ENCODE results near the gene OTUB2. TPM values are rescaled to one million over a fixed set of nuclear protein-coding genes. Genes with fewer than 3 reads are reported as not detected.
A peak's percentile ranks its signal among the peaks of the same experiment; 100 is the strongest.

The OTUB2 gene
- polyA plus RNA-seq, 1 of the 3 experiments (the other 2 are of a cell fraction) = 1.4 TPM

DNA sequence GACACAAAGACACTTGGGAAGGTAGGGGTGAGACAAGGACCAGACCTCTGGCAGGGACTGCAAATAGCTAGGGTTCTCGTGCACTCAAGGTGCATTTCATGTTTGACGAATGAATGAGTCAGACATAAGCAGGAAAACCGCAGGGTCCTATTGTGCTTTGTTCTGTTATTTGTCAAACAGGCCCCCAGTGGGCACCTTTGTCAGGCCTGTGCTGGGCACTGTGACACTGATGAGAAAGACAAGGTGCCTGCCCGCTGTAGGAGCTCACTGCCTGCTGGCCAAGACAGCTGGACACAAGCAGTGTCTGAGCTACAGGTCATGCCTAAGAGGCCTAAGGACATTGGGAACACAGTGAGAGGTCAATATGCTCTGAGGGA lies 2.3 kb downstream of the OTUB2 start:
- no peak for DNase-seq
- H3K4me3 ChIP-seq (ENCODE audit: low read depth in 2 of 2, low read length in 1 of 2) = no peak overlapping the region
- no peaks in the 10 kb centered on the region for H3K9me3 ChIP-seq
- no peaks in the 10 kb centered on the region for H3F3A ChIP-seq (replicated peaks; ENCODE audit: insufficient read depth)
- H3K9ac ChIP-seq = no peak overlapping the region
- H3K79me2 ChIP-seq (ENCODE audit: insufficient read depth) = no peaks in the 10 kb centered on the region
- POLR2A ChIA-PET = no interaction called here
- H2AFZ ChIP-seq (ENCODE audit: low read depth) = no peak overlapping the region
- peaks cover 0 to 10% of the 10 kb centered on the region in 2 experiments; a peak in 1 of 4 replicates for H3K4me1 ChIP-seq (ENCODE audit: control insufficient read depth in 1 of 2, insufficient read depth in 2 of 2, low read depth in 1 of 2, low read length in 1 of 2)
- no peaks in the 10 kb centered on the region for H4K20me1 ChIP-seq (ENCODE audit: insufficient read depth)
- CTCF ChIA-PET = interaction anchor here (1.1 to 3.9 kb wide), 7 partner anchors 9 to 109 kb away, joined by 3 to 23 read pairs (median 5); no protein-coding TSS in a partner anchor
- TF ChIP-seq NRF1 (IDR thresholded peaks at IDR 0.05; ENCODE audit: low read depth, low read length) = no peak
- TF ChIP-seq, protein P1, sequence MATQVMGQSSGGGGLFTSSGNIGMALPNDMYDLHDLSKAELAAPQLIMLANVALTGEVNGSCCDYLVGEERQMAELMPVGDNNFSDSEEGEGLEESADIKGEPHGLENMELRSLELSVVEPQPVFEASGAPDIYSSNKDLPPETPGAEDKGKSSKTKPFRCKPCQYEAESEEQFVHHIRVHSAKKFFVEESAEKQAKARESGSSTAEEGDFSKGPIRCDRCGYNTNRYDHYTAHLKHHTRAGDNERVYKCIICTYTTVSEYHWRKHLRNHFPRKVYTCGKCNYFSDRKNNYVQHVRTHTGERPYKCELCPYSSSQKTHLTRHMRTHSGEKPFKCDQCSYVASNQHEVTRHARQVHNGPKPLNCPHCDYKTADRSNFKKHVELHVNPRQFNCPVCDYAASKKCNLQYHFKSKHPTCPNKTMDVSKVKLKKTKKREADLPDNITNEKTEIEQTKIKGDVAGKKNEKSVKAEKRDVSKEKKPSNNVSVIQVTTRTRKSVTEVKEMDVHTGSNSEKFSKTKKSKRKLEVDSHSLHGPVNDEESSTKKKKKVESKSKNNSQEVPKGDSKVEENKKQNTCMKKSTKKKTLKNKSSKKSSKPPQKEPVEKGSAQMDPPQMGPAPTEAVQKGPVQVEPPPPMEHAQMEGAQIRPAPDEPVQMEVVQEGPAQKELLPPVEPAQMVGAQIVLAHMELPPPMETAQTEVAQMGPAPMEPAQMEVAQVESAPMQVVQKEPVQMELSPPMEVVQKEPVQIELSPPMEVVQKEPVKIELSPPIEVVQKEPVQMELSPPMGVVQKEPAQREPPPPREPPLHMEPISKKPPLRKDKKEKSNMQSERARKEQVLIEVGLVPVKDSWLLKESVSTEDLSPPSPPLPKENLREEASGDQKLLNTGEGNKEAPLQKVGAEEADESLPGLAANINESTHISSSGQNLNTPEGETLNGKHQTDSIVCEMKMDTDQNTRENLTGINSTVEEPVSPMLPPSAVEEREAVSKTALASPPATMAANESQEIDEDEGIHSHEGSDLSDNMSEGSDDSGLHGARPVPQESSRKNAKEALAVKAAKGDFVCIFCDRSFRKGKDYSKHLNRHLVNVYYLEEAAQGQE (IDR thresholded peaks at IDR 0.05; ENCODE audit: low read depth, low read length) = no peak
- TF ChIP-seq, protein P2, sequence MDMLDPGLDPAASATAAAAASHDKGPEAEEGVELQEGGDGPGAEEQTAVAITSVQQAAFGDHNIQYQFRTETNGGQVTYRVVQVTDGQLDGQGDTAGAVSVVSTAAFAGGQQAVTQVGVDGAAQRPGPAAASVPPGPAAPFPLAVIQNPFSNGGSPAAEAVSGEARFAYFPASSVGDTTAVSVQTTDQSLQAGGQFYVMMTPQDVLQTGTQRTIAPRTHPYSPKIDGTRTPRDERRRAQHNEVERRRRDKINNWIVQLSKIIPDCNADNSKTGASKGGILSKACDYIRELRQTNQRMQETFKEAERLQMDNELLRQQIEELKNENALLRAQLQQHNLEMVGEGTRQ (IDR thresholded peaks at IDR 0.05; ENCODE audit: borderline replicate concordance, low read depth, low read length) = no peak
- TF ChIP-seq CHD2 (IDR thresholded peaks at IDR 0.05; ENCODE audit: low read length, partially characterized antibody) = no peak
- TF ChIP-seq TEAD4 (IDR thresholded peaks at IDR 0.05; ENCODE audit: borderline replicate concordance, insufficient read depth) = no peak
- TF ChIP-seq POLR2AphosphoS5 (IDR thresholded peaks at IDR 0.05; ENCODE audit: low read depth, low read length) = no peak
- TF ChIP-seq, protein P3, sequence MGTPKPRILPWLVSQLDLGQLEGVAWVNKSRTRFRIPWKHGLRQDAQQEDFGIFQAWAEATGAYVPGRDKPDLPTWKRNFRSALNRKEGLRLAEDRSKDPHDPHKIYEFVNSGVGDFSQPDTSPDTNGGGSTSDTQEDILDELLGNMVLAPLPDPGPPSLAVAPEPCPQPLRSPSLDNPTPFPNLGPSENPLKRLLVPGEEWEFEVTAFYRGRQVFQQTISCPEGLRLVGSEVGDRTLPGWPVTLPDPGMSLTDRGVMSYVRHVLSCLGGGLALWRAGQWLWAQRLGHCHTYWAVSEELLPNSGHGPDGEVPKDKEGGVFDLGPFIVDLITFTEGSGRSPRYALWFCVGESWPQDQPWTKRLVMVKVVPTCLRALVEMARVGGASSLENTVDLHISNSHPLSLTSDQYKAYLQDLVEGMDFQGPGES (IDR thresholded peaks at IDR 0.05; ENCODE audit: low read depth, low read length) = no peak
- peak; percentile 27; the same call in 1 of the 2 replicates for TF ChIP-seq TCF12 (IDR thresholded peaks at IDR 0.05)
- no peak for TF ChIP-seq RFX5 (IDR thresholded peaks at IDR 0.05; ENCODE audit: low read length)
- no peak for TF ChIP-seq SMC3 (IDR thresholded peaks at IDR 0.05; ENCODE audit: low read depth, low read length)
- TF ChIP-seq FOXJ3 (CRISPR knock-in tag; IDR thresholded peaks at IDR 0.05) = no peak
- no peak for TF ChIP-seq ELF1 (IDR thresholded peaks at IDR 0.05)
- no peak for TF ChIP-seq GABPA (IDR thresholded peaks at IDR 0.05; ENCODE audit: low read depth)
- TF ChIP-seq, protein P4, sequence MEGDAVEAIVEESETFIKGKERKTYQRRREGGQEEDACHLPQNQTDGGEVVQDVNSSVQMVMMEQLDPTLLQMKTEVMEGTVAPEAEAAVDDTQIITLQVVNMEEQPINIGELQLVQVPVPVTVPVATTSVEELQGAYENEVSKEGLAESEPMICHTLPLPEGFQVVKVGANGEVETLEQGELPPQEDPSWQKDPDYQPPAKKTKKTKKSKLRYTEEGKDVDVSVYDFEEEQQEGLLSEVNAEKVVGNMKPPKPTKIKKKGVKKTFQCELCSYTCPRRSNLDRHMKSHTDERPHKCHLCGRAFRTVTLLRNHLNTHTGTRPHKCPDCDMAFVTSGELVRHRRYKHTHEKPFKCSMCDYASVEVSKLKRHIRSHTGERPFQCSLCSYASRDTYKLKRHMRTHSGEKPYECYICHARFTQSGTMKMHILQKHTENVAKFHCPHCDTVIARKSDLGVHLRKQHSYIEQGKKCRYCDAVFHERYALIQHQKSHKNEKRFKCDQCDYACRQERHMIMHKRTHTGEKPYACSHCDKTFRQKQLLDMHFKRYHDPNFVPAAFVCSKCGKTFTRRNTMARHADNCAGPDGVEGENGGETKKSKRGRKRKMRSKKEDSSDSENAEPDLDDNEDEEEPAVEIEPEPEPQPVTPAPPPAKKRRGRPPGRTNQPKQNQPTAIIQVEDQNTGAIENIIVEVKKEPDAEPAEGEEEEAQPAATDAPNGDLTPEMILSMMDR (IDR thresholded peaks at IDR 0.05) = no peak
- TF ChIP-seq, protein P5, sequence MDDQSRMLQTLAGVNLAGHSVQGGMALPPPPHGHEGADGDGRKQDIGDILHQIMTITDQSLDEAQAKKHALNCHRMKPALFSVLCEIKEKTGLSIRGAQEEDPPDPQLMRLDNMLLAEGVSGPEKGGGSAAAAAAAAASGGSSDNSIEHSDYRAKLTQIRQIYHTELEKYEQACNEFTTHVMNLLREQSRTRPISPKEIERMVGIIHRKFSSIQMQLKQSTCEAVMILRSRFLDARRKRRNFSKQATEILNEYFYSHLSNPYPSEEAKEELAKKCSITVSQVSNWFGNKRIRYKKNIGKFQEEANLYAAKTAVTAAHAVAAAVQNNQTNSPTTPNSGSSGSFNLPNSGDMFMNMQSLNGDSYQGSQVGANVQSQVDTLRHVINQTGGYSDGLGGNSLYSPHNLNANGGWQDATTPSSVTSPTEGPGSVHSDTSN (IDR thresholded peaks at IDR 0.05) = 0 out of 2 replicates have a peak, but pooled peaks have one; percentile 33
- WGBS (ENCODE audit: low lambda C conversion rate) = 63% methylated on average over 4 of the region's 4 CpGs
- H3K27ac ChIP-seq (ENCODE audit: low read depth in 2 of 2, low read length in 1 of 2) = no peak overlapping the region
- no peaks in the 10 kb centered on the region for H3K27me3 ChIP-seq (ENCODE audit: insufficient read depth)
- no peak overlapping the region for H3K4me2 ChIP-seq
- no peaks in the 10 kb centered on the region for H3K9me2 ChIP-seq
- no peaks in the 10 kb centered on the region for H3K36me3 ChIP-seq (replicated peaks in 1 of 2; ENCODE audit: control insufficient read depth in 1 of 2, insufficient read depth in 2 of 2, low read length in 1 of 2)
